ENCODE data around the gene CX3CR1. TPM values are rescaled to one million over a fixed set of nuclear protein-coding genes. Genes with fewer than 3 reads are reported as not detected.
"Not testable (repeated sequence)": the region's sequence is repeated elsewhere in the genome, so short reads cannot be mapped to it uniquely, and the experiment has no call there.

The CX3CR1 gene, protein sequence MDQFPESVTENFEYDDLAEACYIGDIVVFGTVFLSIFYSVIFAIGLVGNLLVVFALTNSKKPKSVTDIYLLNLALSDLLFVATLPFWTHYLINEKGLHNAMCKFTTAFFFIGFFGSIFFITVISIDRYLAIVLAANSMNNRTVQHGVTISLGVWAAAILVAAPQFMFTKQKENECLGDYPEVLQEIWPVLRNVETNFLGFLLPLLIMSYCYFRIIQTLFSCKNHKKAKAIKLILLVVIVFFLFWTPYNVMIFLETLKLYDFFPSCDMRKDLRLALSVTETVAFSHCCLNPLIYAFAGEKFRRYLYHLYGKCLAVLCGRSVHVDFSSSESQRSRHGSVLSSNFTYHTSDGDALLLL
- total RNA-seq (1 to 10 TPM in 1 of 2 donors, under 1 TPM in 1; 0.94 to 6.5 TPM), polyA plus RNA-seq (under 1 TPM; 0.18 to 0.50 TPM)
- long read RNA-seq, donor 1, result 0 reads
- long read RNA-seq, donor 2, result 0 reads

DNA sequence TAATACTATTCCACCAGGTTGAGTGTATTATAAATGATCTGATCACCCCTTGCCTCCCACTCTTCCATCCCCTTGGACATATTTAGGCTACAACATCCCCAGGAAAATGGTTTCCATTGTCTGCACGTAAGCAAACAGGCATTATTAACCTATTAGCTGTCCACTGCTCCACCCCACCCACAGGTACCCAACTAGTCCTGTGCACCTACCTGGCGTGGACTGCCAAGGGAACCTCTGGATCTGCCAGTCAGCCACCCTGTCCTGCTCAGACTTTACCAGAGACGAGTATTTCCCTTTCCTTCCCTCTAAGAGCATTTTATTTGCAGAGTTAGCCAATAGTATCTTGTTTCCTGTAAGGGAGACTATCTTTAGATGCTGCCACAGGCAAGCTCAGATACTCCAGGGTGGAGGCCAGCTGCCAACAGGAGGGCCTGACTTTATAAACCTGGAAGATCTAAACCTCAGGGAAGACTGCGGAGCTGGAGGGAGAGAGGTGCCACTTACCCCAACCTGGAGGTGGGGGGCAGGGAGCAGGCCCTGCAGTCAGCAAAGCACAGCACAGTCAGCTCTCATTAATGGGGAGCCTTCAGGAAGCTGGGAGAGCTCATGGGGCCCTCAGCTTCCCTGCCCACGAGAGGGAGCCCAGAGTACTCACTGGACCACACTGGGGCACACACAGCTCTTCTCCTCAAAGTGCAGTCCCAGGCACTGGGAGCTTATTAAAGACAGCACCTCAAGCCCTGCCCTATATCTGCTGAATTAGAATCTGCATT lies at the start of gene CX3CR1:
CX3CR1 (minus strand) TSS at position 292 of the 773 bp plus-strand sequence. CDS start 13,527 bp downstream, outside the sequence.
- intact Hi-C loops (cut with DNase I), result no loop called here
- ATAC-seq (ENCODE audit: low FRiP score), result no peak

DNA sequence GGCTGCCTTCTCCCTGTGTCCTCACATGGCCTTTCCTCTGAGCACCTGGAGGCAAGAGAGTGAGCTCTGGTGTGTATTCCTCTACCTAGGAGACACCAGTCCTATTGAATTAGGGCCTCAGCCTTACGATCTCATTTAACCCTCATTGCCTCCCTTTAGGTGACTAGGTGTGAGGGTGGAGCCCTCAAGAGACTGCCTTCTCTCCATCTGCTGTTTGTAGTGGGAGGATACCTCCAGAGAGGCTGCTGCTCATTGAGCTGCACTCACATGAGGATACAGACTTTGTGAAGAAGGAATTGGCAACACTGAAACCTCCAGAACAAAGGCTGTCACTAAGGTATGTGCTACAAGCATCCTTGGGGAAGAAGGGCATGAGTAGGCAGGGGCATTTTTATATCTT lies 49.7 kb upstream of the CX3CR1 start, which contains the start of gene CCR8:
CCR8 (plus strand) TSS at position 217 of the 400 bp plus-strand sequence. CDS start 2,623 bp downstream, outside the sequence.
- Histone ChIP-seq H3K27me3 (ENCODE audit: control insufficient read depth in 1 of 2, insufficient read depth in 2 of 2, low read length in 1 of 2) (no peaks in the 10 kb centered on the region), H3K9me3 (ENCODE audit: control insufficient read depth, low read length) (no peaks in the 10 kb centered on the region), H3K36me3 (ENCODE audit: control insufficient read depth in 1 of 2, insufficient read depth in 2 of 2, low read length in 1 of 2) (no peaks in the 10 kb centered on the region), H3K4me1 (ENCODE audit: control insufficient read depth in 1 of 2, insufficient read depth in 2 of 2, low read length in 2 of 2) (no peaks in the 10 kb centered on the region), H3K27ac (ENCODE audit: low read depth in 1 of 2, low read length in 2 of 2) (no peak within 1 kb of the TSS), H3K4me3 (ENCODE audit: low read length in 2 of 2) (no peak within 1 kb of the TSS)
- ATAC-seq (ENCODE audit: low FRiP score), result no peak
- no peak for DNase-seq
- WGBS, 2 donors, result 38 to 42% methylated on average over 1 of the region's 1 CpG
- intact Hi-C loops (cut with DNase I), result no loop called here

More for the DNA sequence above, at the start of gene CX3CR1:
- Histone ChIP-seq H3K27me3 (ENCODE audit: control insufficient read depth in 1 of 2, insufficient read depth in 2 of 2, low read length in 1 of 2) (no peaks in the 10 kb centered on the region), H3K9me3 (ENCODE audit: control insufficient read depth, low read length) (no peaks in the 10 kb centered on the region), H3K27ac (ENCODE audit: low read depth in 1 of 2, low read length in 2 of 2) (no peak within 1 kb of the TSS), H3K4me3 (ENCODE audit: low read length in 2 of 2) (no peak within 1 kb of the TSS), H3K36me3 (ENCODE audit: control insufficient read depth in 1 of 2, insufficient read depth in 2 of 2, low read length in 1 of 2) (no peaks in the 10 kb centered on the region), H3K4me1 (ENCODE audit: control insufficient read depth in 1 of 2, insufficient read depth in 2 of 2, low read length in 2 of 2) (no peaks in the 10 kb centered on the region)
- no peak for DNase-seq
- WGBS, 2 donors, result 54 to 58% methylated on average over 5 of the region's 5 CpGs

DNA sequence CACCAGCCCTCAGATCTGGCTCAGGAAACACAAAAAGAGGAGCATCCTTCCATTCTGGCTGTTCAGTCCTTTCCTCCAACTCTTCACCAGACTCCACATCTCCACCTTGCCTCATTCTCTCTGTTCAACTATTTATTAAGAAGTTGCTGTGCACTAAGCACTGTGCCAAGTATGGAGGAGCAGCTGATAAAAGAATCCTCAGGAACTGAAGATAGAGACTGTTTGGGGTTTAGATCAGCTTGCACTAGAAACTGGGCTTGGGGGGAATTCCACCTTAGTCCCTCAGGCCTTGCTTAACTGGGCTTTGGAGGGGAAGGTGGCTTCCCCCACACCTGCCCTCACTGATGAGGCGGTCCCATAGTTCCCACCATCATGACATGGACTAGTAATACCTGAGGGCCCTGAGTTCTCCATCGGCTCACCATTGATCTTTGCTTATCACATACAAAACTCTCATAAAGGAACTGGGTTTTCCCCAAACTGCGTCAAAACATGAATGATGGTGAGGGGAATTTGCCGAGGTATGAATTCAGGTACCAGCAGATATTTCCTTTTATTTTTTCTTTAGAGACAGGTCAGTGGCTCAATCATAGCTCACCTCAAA lies 48.0 kb upstream of the CX3CR1 start:
- H3K9me3 ChIP-seq (ENCODE audit: control insufficient read depth, low read length), result no peaks in the 10 kb centered on the region
- H3K4me3 ChIP-seq (ENCODE audit: low read length in 2 of 2), result no peak overlapping the region
- H3K27ac ChIP-seq (ENCODE audit: low read depth in 1 of 2, low read length in 2 of 2), result no peak overlapping the region
- H3K4me1 ChIP-seq (ENCODE audit: control insufficient read depth in 1 of 2, insufficient read depth in 2 of 2, low read length in 2 of 2), result no peaks in the 10 kb centered on the region
- no peaks in the 10 kb centered on the region for H3K27me3 ChIP-seq (ENCODE audit: control insufficient read depth in 1 of 2, insufficient read depth in 2 of 2, low read length in 1 of 2)
- no peaks in the 10 kb centered on the region for H3K36me3 ChIP-seq (ENCODE audit: control insufficient read depth in 1 of 2, insufficient read depth in 2 of 2, low read length in 1 of 2)
- intact Hi-C loops (cut with DNase I), result no loop called here
- ATAC-seq (ENCODE audit: low FRiP score) (no peak), DNase-seq (no peak)
- WGBS, 2 donors, result 83 to 88% methylated on average over 4 of the region's 4 CpGs

DNA sequence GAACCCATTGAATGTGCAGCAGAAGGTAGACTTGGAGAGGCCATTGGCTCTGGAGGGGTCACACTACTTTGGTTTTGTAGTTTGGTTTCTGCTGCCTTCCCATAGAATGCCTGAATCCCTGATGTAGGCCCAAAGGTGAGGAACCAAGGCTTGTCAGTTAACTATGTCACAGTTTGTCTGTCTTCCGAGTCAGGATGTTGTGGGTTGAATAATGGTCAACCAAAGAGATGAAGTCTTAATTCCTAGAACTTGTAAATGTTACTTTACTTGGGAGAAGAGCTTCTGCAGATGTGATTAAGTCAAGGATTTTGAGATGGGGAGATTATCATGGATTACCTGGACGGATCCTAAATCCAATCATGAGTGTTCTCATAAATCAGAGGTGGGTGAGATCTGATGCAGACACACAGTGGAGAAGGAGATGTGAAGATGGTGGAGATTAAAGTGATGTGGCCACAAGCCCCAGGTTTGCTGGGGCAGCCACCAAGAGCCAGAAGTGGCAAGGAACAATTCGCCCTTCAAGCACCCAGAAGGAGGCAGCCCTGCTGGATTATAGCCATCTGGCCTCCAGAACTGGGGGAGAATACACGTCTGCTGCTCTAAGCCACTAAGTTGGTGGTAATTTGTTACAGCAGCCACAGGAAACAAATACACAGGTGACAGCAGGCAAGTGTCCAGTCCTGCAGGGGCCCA lies 47.4 kb upstream of the CX3CR1 start:
- Histone ChIP-seq H3K9me3 (ENCODE audit: control insufficient read depth, low read length) (no peaks in the 10 kb centered on the region), H3K36me3 (ENCODE audit: control insufficient read depth in 1 of 2, insufficient read depth in 2 of 2, low read length in 1 of 2) (no peaks in the 10 kb centered on the region), H3K4me3 (ENCODE audit: low read length in 2 of 2) (no peak overlapping the region), H3K4me1 (ENCODE audit: control insufficient read depth in 1 of 2, insufficient read depth in 2 of 2, low read length in 2 of 2) (no peaks in the 10 kb centered on the region), H3K27ac (ENCODE audit: low read depth in 1 of 2, low read length in 2 of 2) (no peak overlapping the region), H3K27me3 (ENCODE audit: control insufficient read depth in 1 of 2, insufficient read depth in 2 of 2, low read length in 1 of 2) (no peaks in the 10 kb centered on the region)
- no peak for ATAC-seq (ENCODE audit: low FRiP score)
- WGBS, 2 donors, result 67 to 70% methylated on average over 4 of the region's 4 CpGs
- intact Hi-C loops (cut with DNase I), result no loop called here
- no peak for DNase-seq

DNA sequence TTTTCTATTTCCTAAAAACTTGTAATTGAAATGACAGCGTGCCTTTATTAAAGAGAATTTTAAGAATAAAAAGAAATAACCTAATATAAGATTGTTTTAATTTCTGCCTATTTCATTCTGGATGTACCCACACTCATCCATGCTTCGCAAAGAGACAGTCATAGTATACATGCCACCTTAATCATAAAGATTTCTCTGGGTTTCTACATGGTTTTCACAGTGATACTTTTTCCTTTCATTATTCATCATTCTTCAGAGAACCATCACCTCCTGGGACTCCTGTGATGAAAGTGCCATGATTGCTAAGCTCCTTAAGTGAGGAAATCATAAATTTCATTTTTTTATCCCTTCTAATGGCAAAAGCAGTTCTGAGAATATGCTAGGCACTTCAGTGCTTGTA lies 45.4 kb upstream of the CX3CR1 start:
- H3K27me3 ChIP-seq (ENCODE audit: control insufficient read depth in 1 of 2, insufficient read depth in 2 of 2, low read length in 1 of 2), result no peaks in the 10 kb centered on the region
- no peaks in the 10 kb centered on the region for H3K36me3 ChIP-seq (ENCODE audit: control insufficient read depth in 1 of 2, insufficient read depth in 2 of 2, low read length in 1 of 2)
- H3K9me3 ChIP-seq (ENCODE audit: control insufficient read depth, low read length), result no peaks in the 10 kb centered on the region
- intact Hi-C loops (cut with DNase I), result no loop called here
- H3K4me3 ChIP-seq (ENCODE audit: low read length in 2 of 2), result no peak overlapping the region
- 81 to 85% methylated on average over 2 of the region's 2 CpGs for WGBS, 2 donors
- no peak overlapping the region for H3K27ac ChIP-seq (ENCODE audit: low read depth in 1 of 2, low read length in 2 of 2)
- no peak for ATAC-seq (ENCODE audit: low FRiP score)
- H3K4me1 ChIP-seq (ENCODE audit: control insufficient read depth in 1 of 2, insufficient read depth in 2 of 2, low read length in 2 of 2), result no peaks in the 10 kb centered on the region
- DNase-seq, result no peak

DNA sequence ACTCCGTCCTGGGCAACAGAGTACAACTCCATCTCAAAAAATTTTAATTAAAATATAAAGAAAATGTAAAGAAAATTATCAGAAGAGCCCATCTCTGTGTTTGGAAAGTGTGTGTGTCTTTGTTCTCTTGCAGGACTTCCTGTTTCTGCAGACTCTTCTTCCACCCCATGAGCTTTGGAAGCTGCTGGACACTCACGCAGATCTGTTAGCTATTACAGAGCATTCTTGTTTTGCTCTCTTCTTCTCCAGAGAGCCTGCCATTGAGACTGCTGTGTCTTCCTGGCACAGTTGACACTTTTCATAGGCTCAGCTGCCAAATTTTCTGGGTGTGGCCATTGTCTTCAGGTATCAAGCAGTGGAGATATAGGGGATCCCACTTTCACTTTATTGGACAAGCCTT lies 43.7 kb upstream of the CX3CR1 start:
- DNase-seq (no peak), ATAC-seq (ENCODE audit: low FRiP score) (no peak)
- Histone ChIP-seq H3K27me3 (ENCODE audit: control insufficient read depth in 1 of 2, insufficient read depth in 2 of 2, low read length in 1 of 2) (no peaks in the 10 kb centered on the region), H3K9me3 (ENCODE audit: control insufficient read depth, low read length) (no peaks in the 10 kb centered on the region), H3K4me1 (ENCODE audit: control insufficient read depth in 1 of 2, insufficient read depth in 2 of 2, low read length in 2 of 2) (no peaks in the 10 kb centered on the region), H3K27ac (ENCODE audit: low read depth in 1 of 2, low read length in 2 of 2) (no peak overlapping the region), H3K4me3 (ENCODE audit: low read length in 2 of 2) (no peak overlapping the region), H3K36me3 (ENCODE audit: control insufficient read depth in 1 of 2, insufficient read depth in 2 of 2, low read length in 1 of 2) (no peaks in the 10 kb centered on the region)
- intact Hi-C loops (cut with DNase I), result no loop called here
- 82 to 87% methylated on average over 2 of the region's 2 CpGs for WGBS, 2 donors

DNA sequence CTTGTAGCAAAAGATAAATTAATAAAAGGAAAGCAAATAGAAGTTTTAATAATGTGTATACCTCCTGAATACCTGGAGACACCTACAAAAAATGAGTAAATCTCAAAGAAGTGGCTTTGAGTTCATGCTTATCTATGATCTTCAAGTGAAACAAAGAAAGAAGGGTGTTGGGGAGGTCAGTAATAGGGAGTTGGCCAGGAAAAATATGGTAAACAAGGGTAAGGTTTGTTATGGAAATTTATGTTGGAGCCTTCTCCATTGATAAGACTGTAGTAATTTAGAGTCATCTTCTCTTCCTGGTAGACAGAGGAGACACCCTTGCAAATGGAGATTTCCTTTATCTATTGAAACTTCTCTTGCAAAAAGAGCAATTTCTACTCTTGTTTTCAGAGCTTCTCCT lies 43.1 kb upstream of the CX3CR1 start:
- Histone ChIP-seq H3K9me3 (ENCODE audit: control insufficient read depth, low read length) (no peaks in the 10 kb centered on the region), H3K4me3 (ENCODE audit: low read length in 2 of 2) (no peak overlapping the region), H3K27me3 (ENCODE audit: control insufficient read depth in 1 of 2, insufficient read depth in 2 of 2, low read length in 1 of 2) (no peaks in the 10 kb centered on the region), H3K27ac (ENCODE audit: low read depth in 1 of 2, low read length in 2 of 2) (no peak overlapping the region), H3K4me1 (ENCODE audit: control insufficient read depth in 1 of 2, insufficient read depth in 2 of 2, low read length in 2 of 2) (no peaks in the 10 kb centered on the region), H3K36me3 (ENCODE audit: control insufficient read depth in 1 of 2, insufficient read depth in 2 of 2, low read length in 1 of 2) (no peaks in the 10 kb centered on the region)
- intact Hi-C loops (cut with DNase I), result no loop called here
- no peak for DNase-seq
- ATAC-seq (ENCODE audit: low FRiP score), result no peak

DNA sequence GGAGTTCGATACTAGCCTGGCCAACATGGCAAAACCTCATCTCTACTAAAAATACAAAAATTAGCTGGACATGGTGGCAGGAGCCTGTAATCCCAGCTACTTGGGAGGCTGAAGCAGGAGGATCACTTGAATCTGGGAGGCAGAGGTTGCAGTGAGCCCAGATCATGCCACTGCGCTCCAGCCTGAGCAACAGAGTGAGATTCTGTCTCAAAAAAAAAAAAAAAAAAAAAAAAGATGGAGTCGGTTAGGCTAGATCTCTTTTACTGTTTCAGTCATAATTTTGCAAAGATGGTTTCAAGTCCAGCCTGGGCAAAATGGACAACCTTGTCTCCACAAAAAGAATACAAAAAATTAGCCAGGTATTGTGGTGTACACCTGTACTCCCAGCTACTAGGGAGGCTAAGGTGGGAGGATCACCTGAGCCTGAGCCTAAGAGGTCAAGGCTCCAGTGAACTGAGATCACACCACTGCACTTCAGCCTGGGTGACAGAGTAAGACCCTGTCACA lies 42.4 kb upstream of the CX3CR1 start:
- intact Hi-C loops (cut with DNase I); H3K4me3 ChIP-seq (ENCODE audit: low read length in 2 of 2); H3K36me3 ChIP-seq (ENCODE audit: control insufficient read depth in 1 of 2, insufficient read depth in 2 of 2, low read length in 1 of 2); H3K27me3 ChIP-seq (ENCODE audit: control insufficient read depth in 1 of 2, insufficient read depth in 2 of 2, low read length in 1 of 2); DNase-seq; ATAC-seq (ENCODE audit: low FRiP score); H3K9me3 ChIP-seq (ENCODE audit: control insufficient read depth, low read length); H3K27ac ChIP-seq (ENCODE audit: low read depth in 1 of 2, low read length in 2 of 2); H3K4me1 ChIP-seq (ENCODE audit: control insufficient read depth in 1 of 2, insufficient read depth in 2 of 2, low read length in 2 of 2): not testable (repeated sequence)
- WGBS, 2 donors, result 47 to 54% methylated on average over 3 of the region's 3 CpGs
